Epithelial cell of esophagus (primary cell): ENCODE results near the gene LIN37.
A peak's percentile ranks its signal among the peaks of the same experiment; 100 is the strongest.

Experiments used
- DNase-seq: peaks from one replicate; pipeline ENCODE4 v3.0.0; 2010; ENCODE audit warnings: low read depth
- H3K4me3 ChIP-seq: 2 replicates; pipeline ENCODE4 v1.5.1; 2011; ENCODE audit warnings: mild to moderate bottlenecking, low read length, control low read depth
- TF ChIP-seq, protein P1 (sequence below): IDR thresholded peaks from 2 replicates; pipeline ENCODE4 v1.5.1; 2011; ENCODE audit warnings: low read depth, mild to moderate bottlenecking, low read length, control low read depth, inconsistent platforms; ENCODE audit not compliant: insufficient read depth; ENCODE audit errors: missing control alignments

The LIN37 gene

DNA sequence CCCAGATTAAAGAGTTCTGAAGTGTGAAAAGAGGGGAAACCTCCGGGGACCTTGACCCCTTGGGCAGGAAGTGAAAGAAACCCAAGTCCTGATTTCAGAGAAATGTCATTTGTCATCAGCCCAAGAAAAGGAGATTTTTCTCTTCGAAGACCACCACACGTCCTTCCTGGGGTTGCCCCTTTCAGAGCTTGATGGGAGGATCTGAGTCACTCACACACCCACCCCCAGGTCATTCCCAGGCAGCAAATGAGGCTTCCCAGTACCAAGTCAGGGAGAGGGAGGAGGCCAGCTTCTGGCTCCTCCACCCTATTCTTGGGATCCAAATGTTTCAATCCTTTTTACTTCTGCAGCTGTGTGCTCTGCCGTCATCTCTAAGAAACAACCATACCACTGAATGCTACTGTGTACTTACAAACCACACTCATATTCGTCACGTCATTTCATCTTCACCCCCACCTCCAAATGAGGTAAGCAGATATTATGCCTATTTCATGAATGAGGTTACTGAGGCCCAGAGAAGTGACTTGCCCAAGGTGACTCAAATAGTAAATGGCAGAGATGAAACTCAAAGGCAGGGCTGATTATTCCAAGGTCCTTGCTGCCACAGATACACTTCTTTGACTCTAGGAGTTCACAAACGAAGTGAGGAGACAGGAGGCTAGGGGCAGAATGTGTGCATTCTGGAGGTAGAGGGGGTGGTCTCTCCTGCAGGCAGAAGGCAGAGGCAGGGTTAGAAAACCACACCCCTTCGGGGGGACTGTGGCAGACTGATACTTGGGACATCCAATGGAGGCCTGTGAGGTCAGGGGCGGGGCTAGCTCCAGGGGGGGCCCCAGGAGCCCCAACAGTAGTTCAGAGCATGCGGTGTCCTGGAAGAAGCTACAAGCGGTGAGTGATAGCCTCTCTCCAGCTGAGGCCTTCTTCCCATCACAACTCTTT is 35.5 kb upstream of the LIN37 start:
- no peak overlapping the region for H3K4me3 ChIP-seq
- no peak for DNase-seq
- TF ChIP-seq, protein P1, sequence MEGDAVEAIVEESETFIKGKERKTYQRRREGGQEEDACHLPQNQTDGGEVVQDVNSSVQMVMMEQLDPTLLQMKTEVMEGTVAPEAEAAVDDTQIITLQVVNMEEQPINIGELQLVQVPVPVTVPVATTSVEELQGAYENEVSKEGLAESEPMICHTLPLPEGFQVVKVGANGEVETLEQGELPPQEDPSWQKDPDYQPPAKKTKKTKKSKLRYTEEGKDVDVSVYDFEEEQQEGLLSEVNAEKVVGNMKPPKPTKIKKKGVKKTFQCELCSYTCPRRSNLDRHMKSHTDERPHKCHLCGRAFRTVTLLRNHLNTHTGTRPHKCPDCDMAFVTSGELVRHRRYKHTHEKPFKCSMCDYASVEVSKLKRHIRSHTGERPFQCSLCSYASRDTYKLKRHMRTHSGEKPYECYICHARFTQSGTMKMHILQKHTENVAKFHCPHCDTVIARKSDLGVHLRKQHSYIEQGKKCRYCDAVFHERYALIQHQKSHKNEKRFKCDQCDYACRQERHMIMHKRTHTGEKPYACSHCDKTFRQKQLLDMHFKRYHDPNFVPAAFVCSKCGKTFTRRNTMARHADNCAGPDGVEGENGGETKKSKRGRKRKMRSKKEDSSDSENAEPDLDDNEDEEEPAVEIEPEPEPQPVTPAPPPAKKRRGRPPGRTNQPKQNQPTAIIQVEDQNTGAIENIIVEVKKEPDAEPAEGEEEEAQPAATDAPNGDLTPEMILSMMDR, result no peak

DNA sequence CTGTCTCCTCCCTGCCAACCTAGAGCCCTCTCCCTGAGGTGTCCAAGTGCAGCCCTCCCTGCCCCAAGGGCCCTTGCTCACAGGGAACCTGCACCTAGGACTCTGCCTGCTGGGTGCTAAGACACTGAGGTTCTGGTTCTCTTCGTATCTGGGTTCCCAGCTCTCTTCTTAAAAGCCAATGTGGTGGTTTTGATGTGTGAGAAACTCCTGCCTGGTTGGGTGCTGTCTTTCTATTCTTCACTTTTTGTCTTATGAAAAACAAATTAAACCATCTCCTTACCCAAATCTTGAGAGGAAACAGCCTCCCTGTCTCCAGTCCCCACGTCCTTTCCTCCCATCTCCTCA is 34.9 kb upstream of the LIN37 start:
- DNase-seq, result no peak
- H3K4me3 ChIP-seq, result no peak overlapping the region
- TF ChIP-seq, protein P1, result no peak

GRCh38 chr19:35713904-35714495 is 34.4 kb upstream of the LIN37 start:
- TF ChIP-seq, protein P1, result no peak
- DNase-seq, result no peak
- H3K4me3 ChIP-seq, result no peak overlapping the region

DNA sequence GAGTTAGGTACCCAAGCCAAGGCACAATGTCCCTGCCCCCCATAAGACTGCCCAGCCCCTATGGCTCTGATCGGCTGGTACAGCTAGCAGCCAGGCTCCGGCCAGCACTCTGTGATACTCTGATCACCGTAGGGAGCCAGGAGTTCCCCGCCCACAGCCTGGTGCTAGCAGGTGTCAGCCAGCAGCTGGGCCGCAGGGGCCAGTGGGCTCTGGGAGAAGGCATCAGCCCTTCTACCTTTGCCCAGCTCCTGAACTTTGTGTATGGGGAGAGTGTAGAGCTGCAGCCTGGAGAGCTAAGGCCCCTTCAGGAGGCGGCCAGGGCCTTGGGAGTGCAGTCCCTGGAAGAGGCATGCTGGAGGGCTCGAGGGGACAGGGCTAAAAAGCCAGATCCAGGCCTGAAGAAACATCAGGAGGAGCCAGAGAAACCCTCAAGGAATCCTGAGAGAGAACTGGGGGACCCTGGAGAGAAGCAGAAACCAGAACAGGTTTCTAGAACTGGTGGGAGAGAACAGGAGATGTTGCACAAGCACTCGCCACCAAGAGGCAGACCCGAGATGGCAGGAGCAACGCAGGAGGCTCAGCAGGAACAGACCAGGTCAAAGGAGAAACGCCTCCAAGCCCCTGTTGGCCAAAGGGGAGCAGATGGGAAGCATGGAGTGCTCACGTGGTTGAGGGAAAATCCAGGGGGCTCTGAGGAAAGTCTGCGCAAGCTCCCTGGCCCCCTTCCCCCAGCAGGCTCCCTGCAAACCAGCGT is 33.6 kb upstream of the LIN37 start:
- TF ChIP-seq, protein P1, result no peak
- DNase-seq, result no peak
- H3K4me3 ChIP-seq, result no peak overlapping the region

DNA sequence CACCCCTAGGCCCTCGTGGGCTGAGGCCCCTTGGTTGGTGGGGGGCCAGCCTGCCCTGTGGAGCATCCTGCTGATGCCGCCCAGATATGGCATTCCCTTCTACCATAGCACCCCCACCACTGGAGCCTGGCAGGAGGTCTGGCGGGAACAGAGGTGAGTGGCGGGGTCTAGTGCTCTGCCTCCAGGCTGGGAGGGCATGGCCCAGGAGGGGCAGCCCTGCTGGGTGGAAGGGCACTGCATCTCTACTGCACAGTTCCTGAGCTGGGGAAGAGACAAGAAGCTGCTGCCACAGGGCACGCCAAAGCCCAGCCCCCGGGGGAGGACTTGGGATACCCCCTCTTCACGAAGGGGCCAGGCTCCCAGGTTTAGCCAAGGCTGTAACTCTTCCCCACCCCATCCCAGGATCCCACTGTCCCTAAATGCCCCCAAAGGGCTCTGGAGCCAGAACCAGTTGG is 33.0 kb upstream of the LIN37 start:
- no peak for DNase-seq
- TF ChIP-seq, protein P1, result no peak
- H3K4me3 ChIP-seq, result no peak overlapping the region

DNA sequence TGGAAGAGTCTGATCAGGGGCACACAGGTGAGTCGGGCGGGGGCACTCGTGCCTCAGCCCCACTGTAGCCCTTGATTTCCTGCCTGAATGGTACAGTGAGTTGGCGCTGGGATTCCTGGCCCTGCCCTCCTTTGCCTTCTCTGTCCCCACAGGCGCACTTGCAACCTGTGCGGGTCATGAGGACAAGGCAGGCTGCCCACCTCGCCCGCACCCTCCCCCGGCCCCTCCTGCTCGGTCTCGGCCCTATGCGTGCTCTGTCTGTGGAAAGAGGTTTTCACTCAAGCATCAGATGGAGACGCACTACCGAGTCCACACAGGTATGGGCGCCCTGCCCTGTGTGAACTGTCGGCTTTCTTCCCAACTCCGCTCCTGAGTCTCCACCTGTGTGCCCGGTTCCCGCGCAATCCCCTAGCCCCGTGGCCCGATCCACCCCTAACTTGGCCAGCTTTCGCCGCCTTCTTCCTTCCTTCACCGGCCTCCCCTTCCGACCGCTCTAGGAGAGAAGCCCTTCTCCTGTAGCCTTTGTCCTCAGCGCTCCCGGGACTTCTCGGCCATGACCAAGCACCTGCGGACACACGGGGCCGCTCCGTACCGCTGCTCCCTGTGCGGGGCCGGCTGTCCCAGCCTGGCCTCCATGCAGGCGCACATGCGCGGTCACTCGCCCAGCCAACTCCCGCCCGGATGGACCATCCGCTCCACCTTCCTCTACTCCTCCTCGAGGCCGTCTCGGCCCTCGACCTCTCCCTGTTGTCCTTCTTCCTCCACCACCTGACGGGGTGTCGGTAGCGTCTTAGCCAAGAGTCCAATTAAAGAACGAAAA is 32.2 kb upstream of the LIN37 start:
- no peak for DNase-seq
- TF ChIP-seq, protein P1, result no peak
- peak overlapping the region; percentile 76 for H3K4me3 ChIP-seq
